Midbrain (tissue), 1 donor: ENCODE measurements around the gene DHRS4L2.
"Not testable (repeated sequence)": the region's sequence is repeated elsewhere in the genome, so short reads cannot be mapped to it uniquely, and the experiment has no call there.

ENCODE experiments used
- DNase-seq: peaks from one replicate; lab custom pipeline; 2025; lab: John Stamatoyannopoulos, UW

Gene DHRS4L2

GRCh38 chr14:23973178-23973577, 15.6 kb upstream of the DHRS4L2 start:
- DNase-seq = not testable (repeated sequence)

- not testable (repeated sequence) for DNase-seq
These were observed 14.7 kb upstream of the DHRS4L2 start for GRCh38 chr14:23974041-23974440.

DNA sequence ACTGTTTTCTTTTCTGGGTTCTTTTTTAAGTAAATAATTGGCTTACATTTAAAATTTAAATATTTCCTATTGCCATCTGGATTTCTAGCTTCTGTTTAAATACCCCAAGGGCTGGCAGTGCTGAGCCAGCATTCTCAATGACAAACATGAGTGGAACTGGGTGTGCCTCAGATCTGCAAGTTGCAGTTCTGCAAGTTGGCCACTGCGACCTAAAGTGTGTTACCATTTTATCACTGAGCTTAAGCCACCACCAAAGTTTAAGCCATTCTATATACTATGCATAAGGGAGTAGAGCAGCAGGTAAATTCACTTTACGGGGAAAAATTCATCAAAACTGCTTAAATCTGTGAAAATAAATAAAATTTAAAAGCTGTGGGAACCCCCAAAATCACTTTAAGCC, 11.5 kb upstream of the DHRS4L2 start:
- not testable (repeated sequence) for DNase-seq

DNA sequence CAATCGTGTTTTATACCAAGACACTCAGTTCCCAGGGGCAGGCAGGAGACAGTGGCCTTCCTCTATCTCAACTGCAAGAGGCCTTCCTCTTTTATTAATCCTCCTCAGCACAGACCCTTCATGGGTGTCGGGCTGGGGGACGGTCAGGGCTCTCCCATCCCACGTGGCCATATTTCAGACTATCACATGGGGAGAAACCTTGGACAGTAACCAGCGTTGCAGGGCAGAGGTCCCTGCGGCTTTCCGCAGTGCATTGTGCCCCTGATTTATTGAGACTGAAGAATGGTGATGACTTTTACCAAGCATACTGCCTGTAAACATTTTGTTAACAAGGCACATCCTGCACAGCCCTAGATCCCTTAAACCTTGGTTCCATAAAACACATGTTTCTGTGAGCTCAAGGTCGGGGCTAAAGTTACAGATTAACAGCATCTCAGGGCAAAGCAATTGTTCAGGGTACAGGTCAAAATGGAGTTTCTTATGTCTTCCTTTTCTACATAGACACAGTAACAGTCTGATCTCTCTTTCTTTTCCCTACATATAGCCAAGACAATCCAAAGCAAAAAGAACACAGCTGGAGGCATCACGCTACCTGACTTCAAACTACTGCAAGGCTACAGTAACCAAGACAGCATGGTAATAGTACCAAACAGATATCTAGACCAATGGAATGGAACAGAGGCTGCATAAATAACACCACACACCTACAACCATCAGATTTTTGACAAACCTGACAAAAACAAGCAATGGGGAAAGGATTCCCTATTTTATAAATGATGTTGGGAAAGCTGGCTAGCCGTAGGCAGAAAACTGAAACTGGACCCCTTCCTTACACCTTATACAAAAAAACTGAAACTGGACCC, 6.5 kb upstream of the DHRS4L2 start:
- DNase-seq = not testable (repeated sequence)

- DNase-seq = no peak
These were observed 3.7 kb upstream of the DHRS4L2 start for GRCh38 chr14:23984891-23985602.

DNA sequence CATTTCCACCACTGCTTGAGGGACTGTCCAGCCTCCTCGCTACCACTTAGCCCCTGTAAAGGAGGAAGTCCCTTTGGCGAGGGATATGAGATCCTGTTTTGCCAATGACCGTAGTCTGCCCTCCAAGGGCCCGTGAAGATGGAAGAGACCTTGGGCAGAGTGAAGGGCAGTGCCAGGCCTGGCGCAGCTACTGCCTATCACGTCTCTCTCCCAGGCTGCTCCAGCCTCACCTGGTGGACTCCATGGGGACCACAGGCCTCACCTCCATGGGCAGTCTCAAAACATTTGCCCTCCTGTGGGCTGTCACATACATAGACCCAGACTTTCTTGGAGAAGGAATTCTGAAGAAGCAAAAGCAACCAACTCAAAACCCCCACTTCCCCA, 514 bp upstream of the DHRS4L2 start:
- DNase-seq = not testable (repeated sequence)

GRCh38 chr14:23989734-23990445, 1.2 kb downstream of the DHRS4L2 start:
- DNase-seq = peak; percentile 64

DNA sequence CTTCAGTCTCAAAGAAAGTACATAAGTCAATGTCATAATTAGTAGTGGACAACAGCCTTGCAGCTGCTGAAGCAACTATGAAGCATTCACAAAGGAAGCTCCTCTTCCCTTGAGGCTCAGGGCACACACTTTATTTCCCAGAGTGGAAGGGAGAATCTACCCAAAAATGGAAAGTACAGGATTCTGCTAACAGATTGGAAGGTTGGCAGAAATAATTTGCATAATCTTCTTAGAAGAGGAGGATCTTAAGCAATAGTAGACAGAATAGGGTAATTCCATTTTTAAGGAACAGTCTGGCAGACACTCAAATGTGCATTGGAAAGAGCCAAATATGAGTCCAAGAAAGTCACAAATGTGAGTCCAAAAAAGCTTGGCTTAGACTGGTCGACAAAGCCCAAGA, 2.2 kb downstream of the DHRS4L2 start:
- DNase-seq = not testable (repeated sequence)

DNA sequence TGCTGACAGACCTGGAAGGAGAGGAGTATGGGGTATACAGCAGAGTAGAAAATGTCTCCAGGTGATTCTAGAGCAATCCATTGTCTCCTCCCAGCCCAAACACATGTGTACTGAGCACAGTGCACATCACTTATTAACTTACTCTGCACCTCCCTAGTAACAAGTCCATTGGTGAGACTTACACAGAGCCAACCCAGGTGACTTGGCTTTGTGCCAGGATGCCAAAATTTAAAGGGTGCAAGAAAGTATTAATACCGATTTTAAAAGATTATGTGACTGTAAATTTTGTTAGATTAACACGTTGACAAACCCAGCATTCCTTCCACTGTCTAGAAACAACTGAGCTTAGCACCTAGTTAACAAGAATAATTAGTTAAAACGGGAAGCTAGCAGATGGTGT, 4.3 kb downstream of the DHRS4L2 start:
- DNase-seq = not testable (repeated sequence)

GRCh38 chr14:23996009-23996408, 7.3 kb downstream of the DHRS4L2 start:
- not testable (repeated sequence) for DNase-seq

GRCh38 chr14:23996825-23997224, 8.1 kb downstream of the DHRS4L2 start:
- not testable (repeated sequence) for DNase-seq

- not testable (repeated sequence) for DNase-seq
These were observed 10.9 kb downstream of the DHRS4L2 start for GRCh38 chr14:23999640-24000039.

GRCh38 chr14:24001078-24001477, 12.3 kb downstream of the DHRS4L2 start:
- DNase-seq = not testable (repeated sequence)

- not testable (repeated sequence) for DNase-seq
These were observed 12.9 kb downstream of the DHRS4L2 start for GRCh38 chr14:24001679-24002078.

- DNase-seq = not testable (repeated sequence)
These were observed 17.7 kb downstream of the DHRS4L2 start for GRCh38 chr14:24006471-24006816.

DNA sequence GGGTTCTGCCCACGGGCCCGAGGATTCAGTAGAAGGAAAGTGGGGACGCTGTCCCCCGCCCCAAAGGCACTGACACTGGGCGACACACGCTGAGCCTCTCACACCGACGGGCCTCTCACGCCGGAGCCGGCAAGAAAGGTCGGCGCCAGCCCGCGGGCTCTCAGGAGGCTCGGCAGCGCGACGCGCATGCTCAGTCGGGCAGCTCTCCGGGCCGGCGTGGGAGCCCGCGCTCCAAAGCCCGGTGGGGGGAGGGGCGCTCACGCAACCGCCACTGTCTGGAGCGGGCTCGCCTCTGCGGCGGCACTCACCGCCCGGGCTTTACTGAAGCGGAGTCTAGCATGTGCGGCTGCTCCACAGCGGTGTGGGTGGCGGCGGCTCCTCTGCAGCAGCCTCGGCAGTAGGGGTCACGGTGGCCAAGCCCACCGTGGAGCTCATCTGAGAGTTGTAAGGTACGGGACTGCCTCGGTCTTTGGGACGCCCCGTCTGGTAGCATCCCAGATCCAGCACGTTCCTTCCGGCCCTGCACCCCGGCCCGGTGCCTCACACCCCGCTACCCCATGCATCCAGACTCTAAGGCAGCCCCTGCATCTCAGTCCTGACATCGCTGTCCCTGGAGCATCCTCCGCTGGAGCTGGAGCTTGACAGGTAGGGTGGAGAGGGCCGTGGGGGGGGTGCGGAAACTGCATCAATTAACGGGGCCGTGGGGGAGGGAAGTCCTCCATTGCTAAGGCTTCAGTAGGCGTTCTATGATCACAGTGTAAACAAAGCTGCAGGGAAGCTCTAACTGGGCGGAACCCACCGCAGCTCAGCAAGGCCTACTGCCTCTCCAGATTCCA, 18.3 kb downstream of the DHRS4L2 start:
- DNase-seq = peak; percentile 48

DNA sequence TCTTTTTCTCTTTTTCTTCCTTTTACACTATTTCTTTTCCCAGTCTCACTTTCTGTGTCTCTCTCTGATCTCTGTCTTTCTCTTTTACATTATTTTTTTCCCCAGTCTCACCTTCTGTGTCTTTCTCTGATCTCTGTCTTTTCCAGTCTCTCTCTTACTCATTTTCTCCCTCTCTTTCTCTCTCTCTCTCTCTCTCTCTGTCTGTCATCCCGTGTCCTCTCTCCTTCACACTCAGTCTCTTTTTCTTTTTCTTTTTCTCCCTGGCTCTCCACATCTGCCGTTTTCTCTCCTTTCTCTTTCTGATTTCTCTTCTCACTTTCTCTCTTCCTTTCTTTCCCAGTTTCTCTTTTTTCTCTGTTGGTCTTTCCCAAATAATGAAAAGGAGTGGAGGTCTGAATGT, 22.3 kb downstream of the DHRS4L2 start:
- DNase-seq = no peak

GRCh38 chr14:24012726-24013273, 24.1 kb downstream of the DHRS4L2 start:
- not testable (repeated sequence) for DNase-seq

- DNase-seq = peak; percentile 81
These were observed 25.2 kb downstream of the DHRS4L2 start for GRCh38 chr14:24013654-24014514.

DNA sequence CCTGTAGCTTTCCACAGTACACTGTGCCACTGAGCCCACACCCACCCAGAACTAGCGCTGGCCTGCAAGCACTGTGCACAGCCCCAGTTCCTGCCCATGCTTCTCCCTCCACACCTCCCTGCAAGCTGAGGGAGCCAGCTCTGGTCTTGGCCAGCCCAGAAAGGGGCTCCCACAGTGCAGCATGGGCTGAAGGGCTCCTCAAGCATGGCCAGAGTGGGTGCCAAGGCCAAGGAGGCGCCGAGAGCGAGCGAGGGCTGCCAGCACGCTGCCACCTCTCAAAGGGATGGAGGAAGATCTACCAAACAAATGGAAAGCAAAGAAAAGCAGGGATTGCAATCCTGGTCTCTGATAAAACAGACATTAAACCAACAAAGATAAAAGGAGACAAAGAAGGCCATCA, 27.0 kb downstream of the DHRS4L2 start:
- DNase-seq = not testable (repeated sequence)
